ENCODE data around the gene ADAMTS2.

GRCh38 chr5:179297486-179298180 is 47.6 kb downstream of the ADAMTS2 start:
- no peak for TF ChIP-seq REST (IDR thresholded peaks at IDR 0.05; ENCODE audit: low read depth)
- no peak for TF ChIP-seq POLR2AphosphoS5 (IDR thresholded peaks at IDR 0.05; ENCODE audit: low read depth, low read length)
- no peak for TF ChIP-seq SIN3A (IDR thresholded peaks at IDR 0.05; ENCODE audit: low read depth)
- no peak for TF ChIP-seq POLR2A (IDR thresholded peaks at IDR 0.05; ENCODE audit: borderline replicate concordance, extremely low read depth, insufficient read depth, insufficient read length)
- TF ChIP-seq, protein P1, sequence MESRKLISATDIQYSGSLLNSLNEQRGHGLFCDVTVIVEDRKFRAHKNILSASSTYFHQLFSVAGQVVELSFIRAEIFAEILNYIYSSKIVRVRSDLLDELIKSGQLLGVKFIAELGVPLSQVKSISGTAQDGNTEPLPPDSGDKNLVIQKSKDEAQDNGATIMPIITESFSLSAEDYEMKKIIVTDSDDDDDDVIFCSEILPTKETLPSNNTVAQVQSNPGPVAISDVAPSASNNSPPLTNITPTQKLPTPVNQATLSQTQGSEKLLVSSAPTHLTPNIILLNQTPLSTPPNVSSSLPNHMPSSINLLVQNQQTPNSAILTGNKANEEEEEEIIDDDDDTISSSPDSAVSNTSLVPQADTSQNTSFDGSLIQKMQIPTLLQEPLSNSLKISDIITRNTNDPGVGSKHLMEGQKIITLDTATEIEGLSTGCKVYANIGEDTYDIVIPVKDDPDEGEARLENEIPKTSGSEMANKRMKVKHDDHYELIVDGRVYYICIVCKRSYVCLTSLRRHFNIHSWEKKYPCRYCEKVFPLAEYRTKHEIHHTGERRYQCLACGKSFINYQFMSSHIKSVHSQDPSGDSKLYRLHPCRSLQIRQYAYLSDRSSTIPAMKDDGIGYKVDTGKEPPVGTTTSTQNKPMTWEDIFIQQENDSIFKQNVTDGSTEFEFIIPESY (IDR thresholded peaks at IDR 0.05; ENCODE audit: extremely low read depth, insufficient replicate concordance, low read length): no peak
- no peak for TF ChIP-seq CTCF (IDR thresholded peaks at IDR 0.05 in 2 of 3, conservative IDR thresholded peaks at IDR 0.05 in 1 of 3; ENCODE audit: borderline replicate concordance in 1 of 3, insufficient read depth in 1 of 3, low read depth in 2 of 3, low read length in 2 of 3)

Measured in HCT116 (cell line).